ACC112 (cell line): ENCODE results near the gene VSTM4.

Source experiments
- H2AFZ ChIP-seq: fragments of 200-600 bp; sonication (generic); one replicate; pipeline ENCODE4 v1.6.0; 2017; ENCODE audit warnings: antibody characterized with exemption, low read length; ENCODE audit not compliant: unreplicated experiment
- H3K27ac ChIP-seq: fragments of 200-600 bp; sonication (generic); 2 replicates; pipeline ENCODE4 v1.5.1; 2014; ENCODE audit warnings: low read depth, mild to moderate bottlenecking, antibody characterized with exemption, low read length, moderate library complexity
- H3K27me3 ChIP-seq: fragments of 200-600 bp; sonication (generic); 2 replicates; pipeline ENCODE4 v1.6.1; 2014; ENCODE audit warnings: mild to moderate bottlenecking, antibody characterized with exemption, low read length, moderate library complexity, mixed read lengths; ENCODE audit not compliant: insufficient read depth
- H3K36me3 ChIP-seq: fragments of 200-600 bp; sonication (generic); 2 replicates; pipeline ENCODE4 v1.6.1; 2016; ENCODE audit warnings: mild to moderate bottlenecking, antibody characterized with exemption, low read length, moderate library complexity, mixed read lengths; ENCODE audit not compliant: insufficient read depth
- H3K4me1 ChIP-seq: fragments of 200-600 bp; sonication (generic); one replicate; pipeline ENCODE4 v1.6.1; 2016; ENCODE audit warnings: low read length, mixed read lengths; ENCODE audit not compliant: insufficient read depth, unreplicated experiment, control insufficient read depth
- H3K4me3 ChIP-seq: fragments of 200-600 bp; sonication (generic); 2 replicates; pipeline ENCODE4 v1.5.1; 2014; ENCODE audit warnings: mild to moderate bottlenecking, low read depth, low read length
- H3K79me2 ChIP-seq: fragments of 200-600 bp; sonication (generic); one replicate; pipeline ENCODE4 v1.6.0; 2016; ENCODE audit warnings: low read length; ENCODE audit not compliant: control insufficient read depth, unreplicated experiment, insufficient read depth

VSTM4 gene

DNA sequence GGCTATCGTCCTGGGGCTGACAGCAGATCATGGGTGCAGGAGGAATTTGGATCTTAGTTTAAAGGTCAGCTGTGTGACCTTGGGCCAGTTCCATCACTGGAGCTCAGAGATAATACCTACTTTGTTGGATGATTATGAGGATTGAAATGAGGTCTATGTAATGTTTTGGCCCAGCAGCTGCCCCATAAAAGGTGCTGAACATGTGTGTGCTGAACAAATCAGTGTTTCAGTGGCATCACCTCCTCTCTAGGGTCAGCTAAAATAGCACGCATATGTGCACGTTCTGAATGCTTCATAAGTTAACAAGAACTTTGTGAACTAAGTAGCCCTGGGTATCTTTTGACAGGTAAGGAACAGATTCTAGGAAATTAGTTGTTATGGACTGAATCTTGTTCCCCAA, 90.8 kb downstream of the VSTM4 start:
- no peaks in the 10 kb centered on the region for H3K79me2 ChIP-seq
- no peak overlapping the region for H3K27ac ChIP-seq
- H3K4me1 ChIP-seq, result no peaks in the 10 kb centered on the region
- H2AFZ ChIP-seq, result no peak overlapping the region
- H3K27me3 ChIP-seq, result no peaks in the 10 kb centered on the region
- H3K36me3 ChIP-seq, result no peaks in the 10 kb centered on the region
- no peak overlapping the region for H3K4me3 ChIP-seq

DNA sequence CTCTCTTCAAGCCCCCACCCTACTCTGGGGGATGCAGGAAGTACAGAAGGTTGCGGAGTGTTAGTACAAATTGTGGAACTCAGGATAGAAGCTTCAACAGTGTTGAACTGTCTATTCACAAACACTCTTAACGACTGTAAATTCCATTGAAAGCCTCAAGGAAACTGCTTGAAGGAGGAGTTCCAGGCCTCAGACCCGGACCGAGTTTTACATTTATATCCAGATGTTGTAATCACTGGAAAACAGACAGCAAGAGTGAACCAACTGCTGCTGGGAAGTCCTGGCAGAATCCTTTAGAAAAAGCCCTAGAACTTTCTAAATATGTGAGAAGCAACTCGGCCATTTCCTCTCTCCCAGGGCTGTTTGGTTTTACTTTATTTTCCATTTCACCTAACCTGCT, 91.6 kb downstream of the VSTM4 start:
- H3K36me3 ChIP-seq, result no peaks in the 10 kb centered on the region
- H3K79me2 ChIP-seq, result no peaks in the 10 kb centered on the region
- H2AFZ ChIP-seq, result no peak overlapping the region
- H3K27ac ChIP-seq, result no peak overlapping the region
- H3K4me1 ChIP-seq, result no peaks in the 10 kb centered on the region
- no peak overlapping the region for H3K4me3 ChIP-seq
- no peaks in the 10 kb centered on the region for H3K27me3 ChIP-seq

DNA sequence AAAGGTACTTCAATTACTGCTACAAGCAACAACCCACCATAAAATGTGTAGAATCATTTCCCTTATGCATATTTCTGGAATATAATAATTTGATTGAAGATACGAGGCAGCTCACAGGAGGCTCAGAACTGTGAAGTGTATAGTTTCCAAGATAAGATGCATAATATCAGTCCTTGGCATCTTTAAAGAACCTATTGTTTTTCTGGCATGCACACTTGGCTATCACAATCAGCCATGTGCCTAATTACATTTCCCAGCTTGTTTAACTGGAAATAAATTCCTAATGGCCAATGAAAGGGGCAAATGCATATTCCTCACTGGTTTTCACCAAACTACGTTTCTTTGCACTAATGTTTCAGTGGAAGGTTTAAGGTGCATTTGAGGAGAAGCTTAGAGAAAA, 92.3 kb downstream of the VSTM4 start:
- no peaks in the 10 kb centered on the region for H3K79me2 ChIP-seq
- H2AFZ ChIP-seq, result no peak overlapping the region
- no peak overlapping the region for H3K27ac ChIP-seq
- H3K36me3 ChIP-seq, result no peaks in the 10 kb centered on the region
- no peaks in the 10 kb centered on the region for H3K4me1 ChIP-seq
- no peaks in the 10 kb centered on the region for H3K27me3 ChIP-seq
- H3K4me3 ChIP-seq, result no peak overlapping the region

DNA sequence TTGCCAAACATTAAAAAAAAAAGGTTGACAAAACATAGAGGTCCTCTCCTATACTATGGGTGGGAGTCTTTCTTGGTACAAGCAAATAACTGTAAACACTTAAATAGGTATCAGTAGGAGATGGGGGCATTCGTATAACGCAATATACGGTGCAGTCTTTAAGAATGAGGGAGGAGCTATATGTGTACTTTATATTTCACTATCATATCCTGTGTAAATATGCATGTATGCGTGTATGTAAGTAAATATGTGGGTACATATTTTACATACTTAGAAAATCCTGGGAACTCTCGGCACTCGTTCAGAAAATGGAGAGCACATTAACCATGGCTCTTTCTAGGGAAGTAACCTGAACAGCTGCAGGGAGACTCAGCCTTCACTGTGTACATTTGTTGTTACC, 93.6 kb downstream of the VSTM4 start:
- no peak overlapping the region for H3K27ac ChIP-seq
- no peak overlapping the region for H3K4me3 ChIP-seq
- no peak overlapping the region for H2AFZ ChIP-seq
- H3K27me3 ChIP-seq, result no peaks in the 10 kb centered on the region
- no peaks in the 10 kb centered on the region for H3K36me3 ChIP-seq
- no peaks in the 10 kb centered on the region for H3K79me2 ChIP-seq
- no peaks in the 10 kb centered on the region for H3K4me1 ChIP-seq

DNA sequence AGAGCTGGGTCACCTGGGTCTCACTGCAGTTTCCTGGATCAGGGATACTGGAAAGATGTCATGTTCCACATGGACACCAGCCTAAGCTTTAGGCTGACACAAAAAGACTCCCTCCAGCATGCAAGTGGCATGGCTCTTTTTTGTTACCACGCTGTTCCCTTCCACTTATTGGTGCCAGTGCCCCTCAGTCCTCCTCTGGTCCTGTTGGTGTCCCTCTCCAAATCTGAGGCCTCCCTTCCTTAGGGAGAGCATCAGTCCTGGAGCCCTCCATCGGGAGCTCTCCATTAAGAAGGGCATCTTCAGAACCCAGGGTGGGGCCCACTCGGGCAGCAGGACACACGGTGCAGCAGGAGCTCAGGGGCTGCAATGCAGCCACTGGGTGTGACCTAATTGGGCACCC, 99.6 kb downstream of the VSTM4 start:
- H2AFZ ChIP-seq, result no peak overlapping the region
- H3K79me2 ChIP-seq, result no peaks in the 10 kb centered on the region
- no peaks in the 10 kb centered on the region for H3K4me1 ChIP-seq
- H3K27me3 ChIP-seq, result peaks cover 14% of the 10 kb centered on the region; the same call in 1 of the 2 replicates
- H3K27ac ChIP-seq, result no peak overlapping the region
- H3K36me3 ChIP-seq, result no peaks in the 10 kb centered on the region
- H3K4me3 ChIP-seq, result no peak overlapping the region

DNA sequence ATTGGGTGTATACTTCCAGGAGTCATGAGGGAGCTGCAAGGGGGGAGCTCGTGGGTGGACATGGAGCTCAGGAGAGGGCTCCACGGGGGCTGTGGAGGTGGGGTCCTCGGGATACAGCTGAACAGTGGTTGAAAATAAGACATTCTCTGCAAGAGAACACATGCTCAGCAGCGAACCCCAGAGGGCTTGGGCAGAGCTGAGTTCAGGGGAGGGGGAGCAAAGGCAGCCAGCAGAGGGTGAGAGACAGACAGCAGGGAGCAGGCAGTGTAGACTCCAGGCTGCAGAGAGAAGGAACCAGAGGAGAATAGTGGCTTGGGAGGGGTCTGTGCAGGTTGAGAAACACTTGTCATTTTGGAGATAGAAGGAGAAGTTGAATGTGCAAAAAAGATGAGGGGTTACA, 102.7 kb downstream of the VSTM4 start:
- H3K27me3 ChIP-seq, result peaks cover 27% of the 10 kb centered on the region
- H3K79me2 ChIP-seq, result no peaks in the 10 kb centered on the region
- no peaks in the 10 kb centered on the region for H3K36me3 ChIP-seq
- H3K27ac ChIP-seq, result no peak overlapping the region
- no peaks in the 10 kb centered on the region for H3K4me1 ChIP-seq
- H2AFZ ChIP-seq, result no peak overlapping the region
- no peak overlapping the region for H3K4me3 ChIP-seq

DNA sequence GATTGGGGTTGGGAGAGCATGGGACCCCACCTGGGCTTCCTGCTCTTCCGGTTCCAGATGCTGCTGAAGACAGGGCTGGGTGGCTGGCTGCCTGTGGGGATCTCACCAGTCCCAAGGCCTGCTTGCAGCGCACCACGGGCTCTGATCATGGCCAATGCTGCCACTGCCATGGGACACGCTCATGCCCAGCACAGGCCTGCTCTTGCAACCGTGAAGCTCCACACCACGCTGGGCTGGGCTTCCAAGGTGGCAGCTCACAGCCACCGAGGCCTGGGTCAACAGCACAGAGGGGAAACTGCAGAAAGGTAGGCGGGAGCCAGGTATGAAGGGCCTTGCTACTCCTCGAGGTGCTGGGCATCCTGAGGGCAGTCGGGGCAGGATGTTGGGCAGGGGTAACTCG, 103.6 kb downstream of the VSTM4 start:
- no peak overlapping the region for H3K4me3 ChIP-seq
- no peaks in the 10 kb centered on the region for H3K4me1 ChIP-seq
- H3K27ac ChIP-seq, result no peak overlapping the region
- H3K27me3 ChIP-seq, result peaks cover 32% of the 10 kb centered on the region
- H2AFZ ChIP-seq, result no peak overlapping the region
- no peaks in the 10 kb centered on the region for H3K79me2 ChIP-seq
- H3K36me3 ChIP-seq, result no peaks in the 10 kb centered on the region

DNA sequence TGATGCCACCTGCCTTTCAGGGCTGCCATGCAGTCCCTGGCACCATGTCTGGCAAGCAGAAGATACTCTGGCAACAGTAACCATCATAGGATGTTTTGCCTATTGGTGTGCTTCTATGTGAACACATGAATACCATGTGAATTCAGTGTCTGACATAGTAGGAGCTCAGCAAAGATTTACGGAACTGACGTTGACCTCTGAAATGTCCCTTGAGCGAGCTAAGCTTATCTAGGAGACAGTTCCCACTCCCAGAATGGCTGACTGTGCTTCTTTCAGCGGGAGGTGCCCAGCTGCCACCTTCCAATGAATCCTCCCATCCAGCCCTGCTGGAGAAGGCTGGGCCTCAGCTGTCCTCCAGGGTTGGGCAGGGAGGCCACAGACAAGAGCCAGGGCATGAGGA, 104.5 kb downstream of the VSTM4 start:
- H3K27ac ChIP-seq, result no peak overlapping the region
- H3K27me3 ChIP-seq, result peaks cover 32% of the 10 kb centered on the region
- no peaks in the 10 kb centered on the region for H3K4me1 ChIP-seq

DNA sequence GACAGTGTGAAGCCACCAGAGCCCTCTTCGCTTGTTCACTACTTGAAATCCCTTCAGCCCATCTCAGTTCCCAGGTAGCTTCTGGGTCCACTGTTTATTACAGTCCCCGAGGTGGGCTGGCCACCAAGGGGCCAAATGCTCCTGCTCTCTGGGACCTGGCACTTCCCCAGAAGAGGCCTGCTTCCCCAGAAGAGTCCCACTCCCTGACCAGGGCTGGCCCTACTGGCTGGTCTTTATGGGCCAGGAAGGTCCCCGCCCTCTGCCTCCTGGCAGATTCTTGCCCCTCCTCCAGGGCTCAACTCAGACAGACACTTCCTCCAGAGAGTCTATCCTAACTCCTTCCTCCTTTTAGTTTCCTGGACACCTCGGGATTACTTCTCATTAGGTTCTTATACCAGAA, 105.0 kb downstream of the VSTM4 start:
- H3K27me3 ChIP-seq, result peaks cover 32% of the 10 kb centered on the region
- no peak overlapping the region for H3K27ac ChIP-seq
- H3K4me3 ChIP-seq, result no peak overlapping the region
- no peaks in the 10 kb centered on the region for H3K36me3 ChIP-seq
- H3K4me1 ChIP-seq, result no peaks in the 10 kb centered on the region
- H2AFZ ChIP-seq, result no peak overlapping the region
- H3K79me2 ChIP-seq, result no peaks in the 10 kb centered on the region

More for the DNA sequence above, 104.5 kb downstream of the VSTM4 start:
- H3K79me2 ChIP-seq, result no peaks in the 10 kb centered on the region
- no peaks in the 10 kb centered on the region for H3K36me3 ChIP-seq
- no peak overlapping the region for H2AFZ ChIP-seq
- H3K4me3 ChIP-seq, result no peak overlapping the region

DNA sequence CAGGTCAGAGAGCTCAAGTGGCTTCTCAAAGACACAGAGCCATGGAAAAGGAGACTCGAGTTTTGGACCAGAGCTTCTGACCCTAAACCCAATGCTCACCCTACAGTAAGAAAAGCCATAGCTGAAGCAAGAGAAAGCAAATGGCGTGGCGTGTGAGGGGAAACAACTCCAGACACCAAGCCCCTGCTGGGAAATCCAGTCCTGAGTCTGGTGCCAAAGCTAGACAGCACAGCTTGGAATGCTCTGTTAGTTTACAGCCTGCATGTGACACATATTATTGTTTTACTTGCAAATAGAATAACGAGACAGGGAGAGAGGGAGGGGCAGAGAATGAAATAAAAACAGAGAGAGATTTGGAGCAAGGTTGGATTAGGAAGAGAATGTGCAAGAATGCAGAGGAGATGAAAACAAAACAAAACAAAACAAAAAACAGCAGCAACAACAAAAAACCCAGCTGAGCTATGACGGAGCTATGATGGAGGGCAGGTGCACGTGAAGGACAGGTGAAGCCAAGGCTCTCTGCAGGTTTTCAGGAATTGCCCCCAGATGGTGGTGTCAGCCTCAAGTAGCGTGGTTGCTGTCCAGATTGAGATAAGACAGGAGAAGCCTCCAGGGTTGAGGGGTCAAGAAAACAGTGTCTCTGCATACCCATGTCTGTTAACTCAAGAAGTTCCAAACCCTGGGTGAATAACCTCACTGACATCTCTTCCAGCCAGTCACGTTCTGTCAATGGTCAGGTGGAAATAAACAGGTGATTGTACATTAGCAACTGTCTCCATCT, 105.9 kb downstream of the VSTM4 start:
- Histone ChIP-seq H3K79me2 (no peaks in the 10 kb centered on the region), H3K4me3 (no peak overlapping the region), H3K4me1 (no peaks in the 10 kb centered on the region), H3K27ac (no peak overlapping the region), H3K27me3 (peaks cover 34% of the 10 kb centered on the region), H3K36me3 (no peaks in the 10 kb centered on the region), H2AFZ (no peak overlapping the region)

DNA sequence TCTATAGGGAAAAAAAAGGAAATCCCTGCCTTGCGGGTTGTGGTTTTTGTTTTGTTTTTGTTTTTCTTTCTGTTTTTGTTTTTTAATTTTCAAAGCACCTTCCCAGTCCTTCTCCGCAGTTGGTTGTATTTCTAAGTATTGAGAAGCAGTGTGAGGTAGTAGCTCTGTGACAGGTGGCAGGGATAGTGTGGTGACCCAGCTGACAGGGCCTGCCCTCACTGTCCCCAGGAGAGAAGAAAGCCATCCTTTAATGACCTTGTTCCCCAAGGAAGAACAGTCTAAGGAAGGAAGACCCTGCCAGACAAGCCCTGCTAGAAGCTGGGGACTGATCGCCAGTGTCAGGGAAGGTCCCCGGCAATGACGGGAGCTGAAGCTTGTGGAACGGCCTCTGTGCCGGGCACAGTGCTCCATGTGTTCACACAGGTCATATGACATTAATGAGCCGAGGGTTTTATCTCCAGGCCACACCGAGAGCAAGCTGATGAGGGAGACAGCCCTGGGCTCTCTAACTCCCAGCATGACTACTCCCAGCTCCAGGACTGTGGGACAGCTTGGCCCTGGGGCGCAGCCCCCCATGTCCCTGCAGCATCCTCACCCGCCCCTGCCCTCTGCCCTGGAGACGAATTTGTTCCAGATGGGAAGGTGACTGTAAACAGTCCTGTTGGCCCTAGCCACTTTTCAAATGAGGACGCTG, 106.7 kb downstream of the VSTM4 start:
- Histone ChIP-seq H3K4me1 (no peaks in the 10 kb centered on the region), H2AFZ (no peak overlapping the region), H3K27ac (no peak overlapping the region), H3K4me3 (no peak overlapping the region), H3K27me3 (peaks cover 26% of the 10 kb centered on the region), H3K36me3 (no peaks in the 10 kb centered on the region), H3K79me2 (no peaks in the 10 kb centered on the region)
